Uterus (tissue), 4 donors: Measurements from ENCODE around the gene CA10. TPM values are rescaled to one million over a fixed set of nuclear protein-coding genes. Genes with fewer than 3 reads are reported as not detected.

Experiments used
- DNase-seq, 2 donors: peaks; one replicate each; pipeline ENCODE4 v3.0.0-alpha.2; 2019 to 2020
- H3K27ac ChIP-seq, 2 donors: fragments of 200-600 bp; sonication (generic); 1 replicate in 1 of 2; 2 replicates in 1 of 2; pipeline ENCODE4 v1.5.1; 2016 to 2018
- H3K27me3 ChIP-seq, 2 donors: fragments of 200-600 bp; sonication (generic); one replicate each; pipeline ENCODE4 v1.5.1; 2018 to 2019; ENCODE audit warnings: control low read depth in 1 of 2
- H3K36me3 ChIP-seq, 2 donors: fragments of 200-600 bp; sonication (generic); one replicate each; pipeline ENCODE4 v1.5.1; 2019; ENCODE audit warnings: control low read depth in 1 of 2
- H3K4me1 ChIP-seq, 2 donors: fragments of 200-600 bp; sonication (generic); one replicate each; pipeline ENCODE4 v1.5.1; 2018 to 2019; ENCODE audit warnings: control low read depth in 1 of 2
- H3K4me3 ChIP-seq, 2 donors: fragments of 200-600 bp; sonication (generic); 1 replicate in 1 of 2; 2 replicates in 1 of 2; pipeline ENCODE4 v1.5.1; 2018 to 2019; ENCODE audit warnings: mild to moderate bottlenecking in 1 of 2
- H3K9me3 ChIP-seq, 2 donors: fragments of 200-600 bp; sonication (generic); one replicate each; pipeline ENCODE4 v1.5.1; 2019; ENCODE audit warnings: control low read depth in 1 of 2
- CTCF ChIP-seq, 4 experiments: fragments of 200-600 bp in 2 of 4; fragments of 450-650 bp in 2 of 4; sonication (generic) in 2 of 4; IDR thresholded peaks; one replicate each; pipeline ENCODE4 v1.5.1; 2016 to 2019; ENCODE audit warnings: antibody characterized with exemption in 4 of 4, mild to moderate bottlenecking in 2 of 4, moderate library complexity in 1 of 4
- POLR2A ChIP-seq, 2 donors: fragments of 450-650 bp; IDR thresholded peaks; one replicate each; pipeline ENCODE4 v1.6.1; 2016; ENCODE audit warnings: antibody characterized with exemption in 2 of 2, mild to moderate bottlenecking in 1 of 2, moderate library complexity in 1 of 2
- intact Hi-C: fragments of 100-400 bp; cut with DNase I; formaldehyde crosslinking; loops from one replicate; pipeline ENCODE4 v1.15.1; 2023; ENCODE audit warnings: low total_unique reads
- total RNA-seq, 4 donors: library from RNA; depleted of rRNA in 3 of 4; stranded (reverse); fragments of >200 nt in 3 of 4; gene quantifications; one replicate each; pipeline versions ENCODE4 v1.1.0 to v1.2.4, GENCODE V29; 2014 to 2023
- donor health status: DM: yes; HTN: yes; CAD: no.

The CA10 gene
- total RNA-seq, 4 donors from 2014 or later, result 5.3 TPM; not detected in 3

GRCh38 chr17:51908841-51909537 is 249.5 kb downstream of the CA10 start:
- Histone ChIP-seq H3K9me3 (no peaks in the 10 kb centered on the region), H3K27ac (no peak overlapping the region), H3K36me3 (no peaks in the 10 kb centered on the region), H3K4me3 (no peak overlapping the region), H3K4me1 (no peaks in the 10 kb centered on the region), H3K27me3 (no peaks in the 10 kb centered on the region)
- TF ChIP-seq POLR2A (IDR thresholded peaks at IDR 0.05) (no peak), CTCF (IDR thresholded peaks at IDR 0.05) (no peak)
- DNase-seq, result no peak
- intact Hi-C loops, result no loop called here

GRCh38 chr17:51907041-51907440 is 251.5 kb downstream of the CA10 start:
- no peak for DNase-seq
- no peaks in the 10 kb centered on the region for H3K27me3 ChIP-seq
- H3K27ac ChIP-seq, result no peak overlapping the region
- intact Hi-C loops, result no loop called here
- H3K4me3 ChIP-seq, result no peak overlapping the region
- H3K4me1 ChIP-seq, result no peaks in the 10 kb centered on the region
- TF ChIP-seq POLR2A (IDR thresholded peaks at IDR 0.05), result no peak
- no peaks in the 10 kb centered on the region for H3K9me3 ChIP-seq
- H3K36me3 ChIP-seq, result no peaks in the 10 kb centered on the region

GRCh38 chr17:51904379-51904778 is 254.1 kb downstream of the CA10 start:
- Histone ChIP-seq H3K4me1 (no peaks in the 10 kb centered on the region), H3K36me3 (no peaks in the 10 kb centered on the region)

GRCh38 chr17:51901242-51901641 is 257.3 kb downstream of the CA10 start:
- intact Hi-C loops, result no loop called here
- no peak for DNase-seq
- H3K27me3 ChIP-seq, result no peaks in the 10 kb centered on the region
- H3K36me3 ChIP-seq, result no peaks in the 10 kb centered on the region
- TF ChIP-seq CTCF (IDR thresholded peaks at IDR 0.05) (no peak), POLR2A (IDR thresholded peaks at IDR 0.05) (no peak)
- no peak overlapping the region for H3K27ac ChIP-seq
- H3K4me1 ChIP-seq, result no peaks in the 10 kb centered on the region
- no peaks in the 10 kb centered on the region for H3K9me3 ChIP-seq
- H3K4me3 ChIP-seq, result no peak overlapping the region

More at GRCh38 chr17:51904379-51904778, 254.1 kb downstream of the CA10 start:
- no peak overlapping the region for H3K4me3 ChIP-seq
- no peak for TF ChIP-seq POLR2A (IDR thresholded peaks at IDR 0.05)
- no peak for TF ChIP-seq CTCF (IDR thresholded peaks at IDR 0.05)
- no peaks in the 10 kb centered on the region for H3K9me3 ChIP-seq
- no peak for DNase-seq
- intact Hi-C loops, result no loop called here
- H3K27ac ChIP-seq, result no peak overlapping the region
- no peaks in the 10 kb centered on the region for H3K27me3 ChIP-seq

GRCh38 chr17:51891936-51892335 is 266.6 kb downstream of the CA10 start:
- no peaks in the 10 kb centered on the region for H3K4me1 ChIP-seq
- intact Hi-C loops, result no loop called here
- TF ChIP-seq CTCF (IDR thresholded peaks at IDR 0.05) (no peak), POLR2A (IDR thresholded peaks at IDR 0.05) (no peak)
- no peaks in the 10 kb centered on the region for H3K36me3 ChIP-seq
- no peak overlapping the region for H3K4me3 ChIP-seq
- no peaks in the 10 kb centered on the region for H3K9me3 ChIP-seq
- H3K27me3 ChIP-seq, result no peaks in the 10 kb centered on the region
- no peak for DNase-seq
- no peak overlapping the region for H3K27ac ChIP-seq
